GM12892 (cell line): ENCODE results near the gene ARHGAP29.

Experiments
- POLR2A ChIP-seq: IDR thresholded peaks from 2 replicates; pipeline ENCODE4 v1.6.1; 2011; ENCODE audit warnings: low read depth, low read length, control low read depth
- POLR2AphosphoS5 ChIP-seq: IDR thresholded peaks from 2 replicates; pipeline ENCODE4 v1.6.1; 2011; ENCODE audit warnings: low read depth, low read length, control low read depth

DNA sequence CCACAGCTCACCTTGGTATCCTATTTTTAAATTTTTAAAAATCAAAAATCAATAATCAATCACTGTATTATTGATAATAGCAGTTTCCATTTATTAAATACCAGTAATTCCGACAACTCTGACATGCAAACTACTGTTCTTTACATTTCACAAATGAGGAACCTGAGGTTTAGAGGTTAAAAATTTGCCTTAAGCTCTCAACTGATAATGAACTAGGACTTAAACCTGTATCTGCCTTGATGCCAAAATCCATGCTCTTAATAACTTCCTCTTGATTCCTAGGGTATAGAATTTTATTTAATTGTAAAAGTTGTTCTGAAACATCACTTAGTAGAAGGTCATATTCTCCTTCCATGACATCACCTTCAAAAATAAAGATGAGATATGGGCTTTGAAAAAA, 5.6 kb downstream of the ARHGAP29 start:
- TF ChIP-seq POLR2A (no peak), POLR2AphosphoS5 (no peak)
